GM19324 (cell line): ENCODE results near the gene GPX7.
"Not testable (repeated sequence)": the region's sequence is repeated elsewhere in the genome, so short reads cannot be mapped to it uniquely, and the experiment has no call there.

Source experiments
- ATAC-seq: cut with Tn5 transposase; IDR thresholded peaks from one replicate; pipeline ENCODE4 v1.9.1; 2021; ENCODE audit warnings: mild to moderate bottlenecking, moderate library complexity; ENCODE audit not compliant: unreplicated experiment, low FRiP score

GPX7 gene

GRCh38 chr1:52601991-52602855, at the start of gene GPX7:
Gene GPX7, plus strand, starts transcription at chr1:52602371. Its CDS starts 39 bp downstream, at chr1:52602410.
- no peak for ATAC-seq

- peak; percentile 71 for ATAC-seq
Observed at GRCh38 chr1:52552505-52553361, 49.4 kb upstream of the GPX7 start, which contains the start of gene TUT4. Gene TUT4, minus strand, starts transcription at chr1:52553092. Its CDS starts 26,812 bp downstream, at chr1:52526280.

GRCh38 chr1:52553362-52554266, 48.6 kb upstream of the GPX7 start:
- ATAC-seq = peak; percentile 67

DNA sequence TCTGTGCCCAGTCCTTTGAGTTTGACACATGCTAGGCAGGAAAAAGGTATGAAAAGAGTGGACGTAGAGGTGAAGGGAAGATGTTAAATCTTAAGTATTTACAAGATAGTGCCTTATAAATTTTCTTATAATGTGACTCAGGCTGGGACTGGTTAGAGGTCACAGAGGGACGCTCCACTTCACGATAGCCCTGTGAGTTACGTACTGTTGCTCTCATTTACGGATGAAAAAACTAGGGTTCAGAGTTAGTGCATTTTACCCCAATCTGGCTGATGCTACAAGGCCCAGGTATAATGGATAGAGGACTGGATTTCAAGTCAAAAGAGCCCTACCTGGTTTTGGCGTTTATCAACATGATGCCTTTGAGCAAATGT, 47.9 kb upstream of the GPX7 start:
- no peak for ATAC-seq

- no peak for ATAC-seq
Observed at GRCh38 chr1:52554756-52555155, 47.4 kb upstream of the GPX7 start.

- ATAC-seq = no peak
Observed at GRCh38 chr1:52556641-52557360, 45.4 kb upstream of the GPX7 start.

GRCh38 chr1:52558941-52559340, 43.2 kb upstream of the GPX7 start:
- no peak for ATAC-seq

- ATAC-seq = no peak
Observed at GRCh38 chr1:52559875-52560274, 42.3 kb upstream of the GPX7 start.

GRCh38 chr1:52562766-52563165, 39.4 kb upstream of the GPX7 start:
- no peak for ATAC-seq

DNA sequence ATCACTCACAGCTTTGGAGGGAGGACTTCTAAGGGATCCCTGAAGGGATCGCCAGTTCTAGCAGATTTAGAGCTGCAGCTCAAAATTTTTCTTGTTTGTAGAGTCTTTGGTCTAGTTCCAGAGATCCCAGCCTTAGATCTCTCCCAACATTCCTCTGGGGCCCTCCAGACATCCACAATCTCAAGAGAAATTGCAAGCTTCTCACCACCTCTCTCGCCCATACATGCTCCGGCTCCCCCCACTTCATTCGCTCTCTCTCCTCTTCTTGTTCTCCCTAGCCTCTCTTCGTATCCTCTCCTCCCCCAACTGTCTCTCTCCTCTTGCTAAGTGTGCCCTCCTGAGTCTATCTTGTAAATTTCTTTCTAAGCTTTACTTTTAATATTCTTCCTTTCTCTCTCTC, 34.2 kb upstream of the GPX7 start:
- ATAC-seq = no peak

DNA sequence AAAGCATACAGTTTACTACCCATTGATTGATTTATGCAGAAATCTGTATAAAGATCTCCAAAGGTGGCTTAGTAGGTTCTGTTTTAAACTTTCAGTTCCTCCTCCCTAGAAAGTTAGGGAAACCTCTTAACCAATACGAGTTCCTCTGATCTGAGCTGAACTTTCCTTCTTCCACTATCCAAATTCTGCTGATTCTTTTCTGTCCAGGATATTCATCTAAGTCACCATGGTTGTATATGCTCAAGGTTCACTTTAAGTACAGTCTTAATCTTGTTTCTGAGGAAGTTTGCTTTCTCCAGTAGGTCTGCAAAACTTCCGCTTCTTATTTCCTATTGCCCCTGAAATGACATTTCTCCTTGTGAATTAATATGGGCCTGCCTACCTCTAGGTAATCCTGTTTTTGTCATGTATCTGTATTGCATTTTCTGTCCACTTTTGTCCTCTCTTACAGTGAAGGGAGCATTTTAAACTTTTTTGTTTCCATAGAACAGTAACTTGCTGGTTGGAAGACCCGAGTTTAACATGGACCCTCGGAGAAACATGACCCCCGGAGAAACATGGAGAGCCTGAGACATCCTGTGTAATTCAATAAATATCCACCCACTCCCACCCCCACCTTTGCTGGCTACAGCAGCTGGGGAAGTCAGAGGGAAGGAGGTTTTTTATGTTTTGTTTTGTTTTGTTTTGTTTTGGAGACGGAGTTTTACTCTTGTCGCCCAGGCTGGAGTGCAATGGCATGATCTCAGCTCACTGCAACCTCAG, 32.5 kb upstream of the GPX7 start:
- no peak for ATAC-seq

GRCh38 chr1:52571783-52572182, 30.4 kb upstream of the GPX7 start:
- no peak for ATAC-seq

- no peak for ATAC-seq
Observed at GRCh38 chr1:52572387-52572786, 29.8 kb upstream of the GPX7 start.

- ATAC-seq = no peak
Observed at GRCh38 chr1:52574594-52574993, 27.6 kb upstream of the GPX7 start.

DNA sequence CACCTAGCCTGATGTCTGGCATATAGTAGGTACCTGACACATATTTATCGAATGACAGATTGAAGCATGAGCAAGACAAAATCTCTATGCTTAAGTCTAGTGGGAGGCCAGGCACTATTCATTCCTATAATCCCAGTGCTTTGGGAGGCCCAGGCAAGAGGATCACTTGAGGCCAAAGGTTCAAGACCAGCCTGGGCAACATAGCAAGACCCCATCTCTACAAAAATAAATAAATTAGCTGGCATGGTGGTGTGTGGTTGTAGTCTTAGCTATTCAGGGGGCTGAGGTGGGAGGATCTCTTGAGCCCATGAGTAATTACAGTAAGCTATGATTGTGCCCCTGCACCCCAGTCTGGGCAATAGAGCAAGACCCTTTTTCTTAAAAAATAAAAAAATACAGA, 26.1 kb upstream of the GPX7 start:
- no peak for ATAC-seq

DNA sequence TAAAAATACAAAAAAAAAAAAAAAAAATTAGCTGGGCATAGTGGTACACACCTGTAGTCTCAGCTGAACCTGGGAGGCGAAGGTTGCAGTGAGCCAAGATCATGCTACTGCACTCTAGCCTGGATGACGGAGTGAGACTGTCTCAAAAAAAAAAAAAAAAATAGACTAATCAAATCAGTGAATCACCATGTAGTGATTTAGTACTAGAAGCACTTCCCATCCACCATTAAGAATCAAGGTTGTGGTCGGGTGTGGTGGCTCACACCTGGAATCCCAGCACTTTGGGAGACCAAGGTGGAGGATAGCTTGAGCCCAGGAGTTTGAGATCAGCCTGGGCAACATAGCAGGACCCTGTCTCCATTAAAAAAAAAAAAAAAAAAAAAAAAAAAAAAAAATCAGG, 24.1 kb upstream of the GPX7 start:
- not testable (repeated sequence) for ATAC-seq

- no peak for ATAC-seq
Observed at GRCh38 chr1:52579415-52579814, 22.8 kb upstream of the GPX7 start.

DNA sequence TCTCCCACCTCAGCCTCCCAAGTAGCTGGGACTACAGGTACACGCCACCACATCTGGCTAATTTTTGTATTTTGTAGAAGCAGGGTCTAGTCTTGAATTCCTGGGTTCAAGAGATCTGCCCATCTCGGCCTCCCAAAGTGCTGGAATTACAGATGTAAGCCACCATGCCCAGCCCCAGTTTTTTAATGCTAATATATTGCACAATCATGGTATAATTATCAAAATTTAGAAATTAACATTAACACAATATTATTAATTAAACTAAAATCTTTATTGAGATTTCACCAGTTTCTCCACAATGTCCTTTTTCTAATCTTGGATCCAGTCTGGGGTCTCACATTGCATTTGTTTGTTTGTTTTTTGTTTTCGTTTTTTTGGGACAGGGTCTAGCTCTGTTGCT, 21.9 kb upstream of the GPX7 start:
- ATAC-seq = no peak

- ATAC-seq = no peak
Observed at GRCh38 chr1:52582116-52582696, 20.0 kb upstream of the GPX7 start.
